HEK293 (cell line): Measurements from ENCODE around the gene PCDH12.
A peak's percentile ranks its signal among the peaks of the same experiment; 100 is the strongest.

Experiments used
- CTCF ChIP-seq: fragments of 450-650 bp; formaldehyde crosslinking; IDR thresholded peaks from 2 replicates; pipeline ENCODE4 v1.5.1; 2016; ENCODE audit warnings: missing biosample characterization, missing genetic modification characterization
- GLIS1 ChIP-seq: fragments of 450-650 bp; formaldehyde crosslinking; IDR thresholded peaks from 2 replicates; pipeline ENCODE4 v1.5.1; 2016; ENCODE audit warnings: missing biosample characterization, missing genetic modification characterization
- PRDM1 ChIP-seq: fragments of 450-650 bp; formaldehyde crosslinking; IDR thresholded peaks from 2 replicates; pipeline ENCODE4; 2016; ENCODE audit warnings: missing biosample characterization, missing genetic modification characterization
- SETDB1 ChIP-seq: IDR thresholded peaks from one replicate; pipeline ENCODE4 v1.6.1; 2017; ENCODE audit warnings: mild to moderate bottlenecking, low read length, moderate library complexity, mixed read lengths; ENCODE audit not compliant: insufficient read length
- ZNF311 ChIP-seq: fragments of 450-650 bp; formaldehyde crosslinking; IDR thresholded peaks from 2 replicates; pipeline ENCODE4 v1.5.1; 2017; ENCODE audit warnings: missing biosample characterization, missing genetic modification characterization, borderline replicate concordance
- ZNF514 ChIP-seq: fragments of 450-650 bp; formaldehyde crosslinking; IDR thresholded peaks from 2 replicates; pipeline ENCODE4 v1.5.1; 2016; ENCODE audit warnings: missing biosample characterization, missing genetic modification characterization
- ZNF549 ChIP-seq: fragments of 450-650 bp; IDR thresholded peaks from 2 replicates; pipeline ENCODE4 v1.5.1; 2018; ENCODE audit warnings: missing biosample characterization, missing genetic modification characterization, mild to moderate bottlenecking, inconsistent platforms, moderate library complexity
- ZNF747 ChIP-seq: fragments of 450-650 bp; formaldehyde crosslinking; IDR thresholded peaks from 2 replicates; pipeline ENCODE4 v1.5.1; 2016; ENCODE audit warnings: missing biosample characterization, missing genetic modification characterization
- ZSCAN16 ChIP-seq: fragments of 450-650 bp; formaldehyde crosslinking; IDR thresholded peaks from 2 replicates; pipeline ENCODE4 v1.5.1; 2016; ENCODE audit warnings: missing biosample characterization, missing genetic modification characterization

- TF ChIP-seq CTCF (tag by site-specific recombination): 0 out of 2 replicates have a peak, but pooled peaks have one; percentile 20
- no peak for TF ChIP-seq PRDM1 (tag by site-specific recombination)
- no peak for TF ChIP-seq SETDB1
- TF ChIP-seq ZNF549 (tag by site-specific recombination): no peak
- no peak for TF ChIP-seq ZNF311 (tag by site-specific recombination)
- no peak for TF ChIP-seq ZNF514
- TF ChIP-seq ZSCAN16 (tag by site-specific recombination): no peak
- no peak for TF ChIP-seq GLIS1 (tag by site-specific recombination)
- no peak for TF ChIP-seq ZNF747
Measured at GRCh38 chr5:142000704-142001484, 42.9 kb upstream of the PCDH12 start.
